Suprapubic skin (tissue), 4 donors: Measurements from ENCODE around the gene SS18L1. TPM values are rescaled to one million over a fixed set of nuclear protein-coding genes. Genes with fewer than 3 reads are reported as not detected.
A peak's percentile ranks its signal among the peaks of the same experiment; 100 is the strongest.

Source experiments
- DNase-seq, 2 donors: peaks; one replicate each; pipeline ENCODE4 v3.0.0-alpha.2; 2019; ENCODE audit warnings: low spot score in 2 of 2
- H3K27ac ChIP-seq: fragments of 200-600 bp; sonication (generic); one replicate; pipeline ENCODE4 v1.5.1; 2019
- H3K27me3 ChIP-seq: fragments of 200-600 bp; sonication (generic); one replicate; pipeline ENCODE4 v1.5.1; 2019
- H3K36me3 ChIP-seq: fragments of 200-600 bp; sonication (generic); one replicate; pipeline ENCODE4 v1.5.1; 2019
- H3K4me1 ChIP-seq: fragments of 200-600 bp; sonication (generic); one replicate; pipeline ENCODE4 v1.5.1; 2019
- H3K4me3 ChIP-seq: fragments of 200-600 bp; sonication (generic); one replicate; pipeline ENCODE4 v1.5.1; 2019; ENCODE audit warnings: mild to moderate bottlenecking
- H3K9me3 ChIP-seq: fragments of 200-600 bp; sonication (generic); one replicate; pipeline ENCODE4 v1.5.1; 2019
- EP300 ChIP-seq: sonication (generic); formaldehyde crosslinking; IDR thresholded peaks from one replicate; pipeline ENCODE4 v1.6.1; 2017; ENCODE audit warnings: antibody characterized with exemption
- POLR2A ChIP-seq, 2 donors: fragments of 450-650 bp; IDR thresholded peaks; one replicate each; pipeline ENCODE4 v1.6.1; 2017; ENCODE audit warnings: antibody characterized with exemption in 2 of 2, mild to moderate bottlenecking in 2 of 2, moderate library complexity in 2 of 2
- POLR2AphosphoS5 ChIP-seq, 3 donors: sonication (generic); formaldehyde crosslinking; IDR thresholded peaks; one replicate each; pipeline ENCODE4 v1.6.1; 2017; ENCODE audit warnings: antibody characterized with exemption in 3 of 3
- WGBS: methylation state at CpG from one replicate; pipeline ENCODE4 v1.1.5; 2018; 5-methylcytosine and 5-hydroxymethylcytosine counted together
- total RNA-seq, 4 donors: library from RNA; depleted of rRNA; stranded (reverse); fragments of >200 nt; gene quantifications; one replicate each; pipeline ENCODE4 v1.1.0, GENCODE V29; 2016
- TF ChIP-seq, protein P1 (sequence below), 2 donors: fragments of 200-600 bp in 1 of 2; fragments of 450-650 bp in 1 of 2; sonication (generic) in 1 of 2; IDR thresholded peaks; one replicate each; pipeline ENCODE4 v1.5.1; 2016 to 2019; ENCODE audit warnings: antibody characterized with exemption in 2 of 2, mild to moderate bottlenecking in 1 of 2, moderate library complexity in 1 of 2

SS18L1 gene
- total RNA-seq, 4 donors from 2014 or later, result 23.3 to 81.1 (median 26.9) TPM

DNA sequence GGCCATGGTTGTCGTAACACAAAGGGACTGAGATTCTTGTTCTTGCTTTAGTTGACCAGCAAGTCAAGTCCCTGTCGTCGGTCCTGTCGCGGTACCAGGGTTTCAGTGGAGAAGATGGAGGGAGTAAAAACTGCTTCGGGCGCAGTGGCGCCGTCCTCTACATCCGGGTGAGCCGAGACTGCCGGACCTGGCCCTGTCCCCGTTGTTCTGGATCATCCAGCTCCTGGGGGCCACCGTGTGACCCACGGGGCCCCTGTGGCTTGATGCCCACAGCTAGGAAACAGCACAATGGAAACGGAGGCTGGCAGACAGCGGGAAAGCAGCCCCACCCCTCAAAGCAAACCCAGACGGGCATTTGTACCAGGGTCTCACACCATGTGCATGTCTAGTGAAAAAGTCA is 54.2 kb downstream of the SS18L1 start:
- H3K4me3 ChIP-seq, result no peak overlapping the region
- H3K27ac ChIP-seq, result no peak overlapping the region
- no peaks in the 10 kb centered on the region for H3K27me3 ChIP-seq
- H3K36me3 ChIP-seq, result peaks cover 79% of the 10 kb centered on the region
- TF ChIP-seq EP300 (no peak), POLR2A (IDR thresholded peaks at IDR 0.05) (no peak), POLR2AphosphoS5 (IDR thresholded peaks at IDR 0.05) (no peak)
- TF ChIP-seq, protein P1, sequence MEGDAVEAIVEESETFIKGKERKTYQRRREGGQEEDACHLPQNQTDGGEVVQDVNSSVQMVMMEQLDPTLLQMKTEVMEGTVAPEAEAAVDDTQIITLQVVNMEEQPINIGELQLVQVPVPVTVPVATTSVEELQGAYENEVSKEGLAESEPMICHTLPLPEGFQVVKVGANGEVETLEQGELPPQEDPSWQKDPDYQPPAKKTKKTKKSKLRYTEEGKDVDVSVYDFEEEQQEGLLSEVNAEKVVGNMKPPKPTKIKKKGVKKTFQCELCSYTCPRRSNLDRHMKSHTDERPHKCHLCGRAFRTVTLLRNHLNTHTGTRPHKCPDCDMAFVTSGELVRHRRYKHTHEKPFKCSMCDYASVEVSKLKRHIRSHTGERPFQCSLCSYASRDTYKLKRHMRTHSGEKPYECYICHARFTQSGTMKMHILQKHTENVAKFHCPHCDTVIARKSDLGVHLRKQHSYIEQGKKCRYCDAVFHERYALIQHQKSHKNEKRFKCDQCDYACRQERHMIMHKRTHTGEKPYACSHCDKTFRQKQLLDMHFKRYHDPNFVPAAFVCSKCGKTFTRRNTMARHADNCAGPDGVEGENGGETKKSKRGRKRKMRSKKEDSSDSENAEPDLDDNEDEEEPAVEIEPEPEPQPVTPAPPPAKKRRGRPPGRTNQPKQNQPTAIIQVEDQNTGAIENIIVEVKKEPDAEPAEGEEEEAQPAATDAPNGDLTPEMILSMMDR (IDR thresholded peaks at IDR 0.05), result no peak
- DNase-seq, result no peak
- WGBS, result 87% methylated on average over 17 of the region's 18 CpGs
- H3K4me1 ChIP-seq, result no peaks in the 10 kb centered on the region
- H3K9me3 ChIP-seq, result no peaks in the 10 kb centered on the region

DNA sequence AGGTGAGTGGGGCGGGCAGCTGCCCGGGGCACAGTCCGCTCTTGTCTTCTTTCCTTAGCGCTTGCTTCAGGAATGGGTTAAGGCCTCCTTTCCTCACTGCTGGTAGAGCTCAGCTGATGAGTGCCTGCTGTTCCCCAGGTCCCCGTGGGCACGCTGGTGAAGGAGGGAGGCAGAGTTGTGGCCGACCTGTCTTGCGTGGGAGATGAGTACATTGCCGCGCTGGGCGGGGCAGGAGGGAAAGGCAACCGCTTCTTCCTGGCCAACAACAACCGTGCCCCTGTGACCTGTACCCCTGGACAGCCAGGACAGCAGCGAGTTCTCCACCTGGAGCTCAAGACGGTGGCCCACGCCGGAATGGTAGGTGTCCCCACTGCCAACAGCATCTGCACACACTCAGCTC is 54.9 kb downstream of the SS18L1 start:
- peaks cover 80% of the 10 kb centered on the region for H3K36me3 ChIP-seq
- peak in 1 of 2 donors; percentile 38 for DNase-seq
- H3K9me3 ChIP-seq, result no peaks in the 10 kb centered on the region
- H3K4me1 ChIP-seq, result no peaks in the 10 kb centered on the region
- TF ChIP-seq POLR2AphosphoS5 (IDR thresholded peaks at IDR 0.05) (no peak), EP300 (no peak), POLR2A (IDR thresholded peaks at IDR 0.05) (no peak)
- TF ChIP-seq, protein P1 (IDR thresholded peaks at IDR 0.05), result no peak
- no peak overlapping the region for H3K4me3 ChIP-seq
- no peaks in the 10 kb centered on the region for H3K27me3 ChIP-seq
- 96% methylated on average over 16 of the region's 17 CpGs for WGBS
- H3K27ac ChIP-seq, result no peak overlapping the region

DNA sequence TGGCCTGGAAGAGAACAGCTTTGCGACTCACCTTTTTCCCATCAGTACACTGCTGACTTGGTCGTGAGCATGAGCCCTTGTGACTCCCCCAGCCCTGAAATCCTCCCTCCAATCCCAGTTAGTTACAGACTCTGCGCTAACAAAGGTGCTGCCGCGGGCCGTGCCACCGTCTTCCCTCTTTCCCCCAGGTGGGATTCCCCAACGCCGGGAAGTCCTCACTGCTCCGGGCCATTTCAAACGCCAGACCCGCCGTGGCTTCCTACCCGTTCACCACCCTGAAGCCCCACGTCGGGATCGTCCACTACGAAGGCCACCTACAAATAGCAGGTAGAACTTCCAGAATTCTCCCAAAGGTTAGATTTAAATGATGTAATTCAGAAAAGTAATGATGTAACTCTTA is 55.4 kb downstream of the SS18L1 start:
- Histone ChIP-seq H3K27me3 (no peaks in the 10 kb centered on the region), H3K4me3 (no peak overlapping the region), H3K9me3 (no peaks in the 10 kb centered on the region), H3K27ac (no peak overlapping the region), H3K4me1 (no peaks in the 10 kb centered on the region), H3K36me3 (peaks cover 78% of the 10 kb centered on the region)
- TF ChIP-seq, protein P1 (IDR thresholded peaks at IDR 0.05), result no peak
- TF ChIP-seq EP300, result no peak
- TF ChIP-seq POLR2A (IDR thresholded peaks at IDR 0.05), result no peak
- TF ChIP-seq POLR2AphosphoS5 (IDR thresholded peaks at IDR 0.05), result no peak
- peak in 1 of 2 donors; percentile 53 for DNase-seq
- WGBS, result 96% methylated on average over 18 of the region's 18 CpGs

DNA sequence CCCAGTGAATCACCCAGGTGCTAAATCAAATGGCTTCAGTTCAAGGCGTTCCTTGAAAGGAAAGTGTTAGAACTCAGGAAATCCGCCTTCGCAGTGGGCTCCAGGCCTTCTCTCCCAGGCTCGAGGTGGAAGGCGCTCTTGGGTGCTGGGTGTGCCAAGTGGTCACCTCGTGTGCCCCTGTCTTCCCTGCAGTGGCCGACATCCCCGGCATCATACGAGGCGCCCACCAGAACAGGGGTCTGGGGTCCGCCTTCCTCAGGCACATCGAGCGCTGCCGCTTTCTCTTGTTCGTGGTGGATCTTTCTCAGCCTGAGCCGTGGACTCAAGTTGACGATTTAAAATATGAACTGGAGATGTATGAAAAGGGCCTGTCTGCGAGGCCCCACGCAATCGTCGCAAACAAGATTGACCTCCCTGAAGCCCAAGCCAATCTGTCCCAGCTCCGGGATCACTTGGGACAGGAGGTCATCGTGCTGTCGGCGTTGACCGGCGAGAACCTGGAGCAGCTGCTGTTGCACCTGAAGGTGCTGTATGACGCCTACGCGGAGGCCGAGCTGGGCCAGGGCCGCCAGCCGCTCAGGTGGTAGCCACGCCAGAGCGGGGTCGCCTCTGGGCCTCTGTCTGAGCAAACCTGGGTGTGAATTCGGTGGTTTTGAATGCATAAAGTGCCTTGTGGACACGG is 57.1 kb downstream of the SS18L1 start:
- no peaks in the 10 kb centered on the region for H3K4me1 ChIP-seq
- H3K36me3 ChIP-seq, result peaks cover 69% of the 10 kb centered on the region
- H3K27ac ChIP-seq, result no peak overlapping the region
- peak in 1 of 2 donors; percentile 49 for DNase-seq
- 94% methylated on average over 21 of the region's 38 CpGs for WGBS
- H3K9me3 ChIP-seq, result no peaks in the 10 kb centered on the region
- no peaks in the 10 kb centered on the region for H3K27me3 ChIP-seq
- no peak for TF ChIP-seq EP300
- no peak for TF ChIP-seq POLR2A (IDR thresholded peaks at IDR 0.05)
- TF ChIP-seq POLR2AphosphoS5 (IDR thresholded peaks at IDR 0.05), result no peak
- TF ChIP-seq, protein P1 (IDR thresholded peaks at IDR 0.05), result no peak
- no peak overlapping the region for H3K4me3 ChIP-seq

DNA sequence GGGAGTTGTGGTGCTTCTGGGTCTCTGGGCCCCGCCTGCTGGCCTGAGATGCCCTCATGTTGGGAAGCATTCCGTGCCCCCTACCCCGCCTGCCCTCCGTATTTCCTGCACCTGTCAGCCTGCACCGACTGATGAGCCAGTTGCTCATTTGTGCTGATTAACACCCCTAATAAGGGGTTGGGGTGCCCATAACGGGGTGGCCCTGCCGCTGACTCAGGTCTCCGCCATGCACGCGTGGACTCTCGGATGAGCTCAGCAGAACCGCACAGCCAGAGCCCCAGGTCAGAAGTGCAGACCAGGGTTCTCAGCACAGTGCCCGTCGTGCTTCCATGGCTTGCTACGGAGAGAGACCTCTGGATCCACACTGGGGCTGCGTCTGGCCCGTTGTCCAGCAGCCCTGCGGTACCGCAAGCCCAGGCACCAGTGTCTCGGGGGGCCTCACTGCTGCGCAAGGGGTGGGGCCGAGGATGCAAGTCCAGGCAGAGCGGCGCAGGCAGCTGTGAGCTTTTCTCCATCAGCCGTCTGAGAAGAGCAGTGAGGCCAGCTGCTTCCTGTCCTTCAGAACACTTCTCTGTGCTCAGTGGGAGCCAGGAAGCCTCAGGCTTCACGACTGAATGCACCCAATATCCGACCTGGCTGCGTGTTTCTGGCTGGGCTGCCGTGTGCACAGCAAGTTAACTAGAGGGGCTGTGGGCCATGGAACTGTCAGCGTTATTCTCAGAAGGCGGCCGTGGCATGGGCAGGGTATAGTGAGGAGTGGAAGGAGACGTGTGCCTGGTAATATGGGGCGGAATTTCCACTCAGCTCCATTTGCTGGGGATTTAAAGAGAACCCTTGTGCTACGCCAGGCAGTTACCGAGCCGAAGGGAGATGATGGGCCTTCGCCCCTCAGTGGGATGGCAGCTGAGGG is 57.9 kb downstream of the SS18L1 start:
- Histone ChIP-seq H3K27ac (no peak overlapping the region), H3K9me3 (no peaks in the 10 kb centered on the region), H3K4me1 (no peaks in the 10 kb centered on the region), H3K27me3 (no peaks in the 10 kb centered on the region), H3K36me3 (peaks cover 62% of the 10 kb centered on the region), H3K4me3 (no peak overlapping the region)
- WGBS, result 89% methylated on average over 27 of the region's 38 CpGs
- TF ChIP-seq EP300 (no peak), POLR2AphosphoS5 (IDR thresholded peaks at IDR 0.05) (no peak), POLR2A (IDR thresholded peaks at IDR 0.05) (no peak)
- TF ChIP-seq, protein P1 (IDR thresholded peaks at IDR 0.05), result no peak
- peak in 1 of 2 donors; percentile 49 for DNase-seq
